SKM-1 (cell line): ENCODE data around the gene SERPINA5.

Experiments used
- DNase-seq: peaks from one replicate; lab custom pipeline; 2025; ENCODE audit not compliant: unreplicated experiment; lab: John Stamatoyannopoulos, UW

Gene SERPINA5

GRCh38 chr14:94581127-94581999 is at the start of gene SERPINA5:
Gene SERPINA5, plus strand, starts transcription at chr14:94581426. Its CDS starts 5,937 bp downstream, at chr14:94587363.
- no peak for DNase-seq

GRCh38 chr14:94532447-94532846 is 48.8 kb upstream of the SERPINA5 start:
- no peak for DNase-seq

DNA sequence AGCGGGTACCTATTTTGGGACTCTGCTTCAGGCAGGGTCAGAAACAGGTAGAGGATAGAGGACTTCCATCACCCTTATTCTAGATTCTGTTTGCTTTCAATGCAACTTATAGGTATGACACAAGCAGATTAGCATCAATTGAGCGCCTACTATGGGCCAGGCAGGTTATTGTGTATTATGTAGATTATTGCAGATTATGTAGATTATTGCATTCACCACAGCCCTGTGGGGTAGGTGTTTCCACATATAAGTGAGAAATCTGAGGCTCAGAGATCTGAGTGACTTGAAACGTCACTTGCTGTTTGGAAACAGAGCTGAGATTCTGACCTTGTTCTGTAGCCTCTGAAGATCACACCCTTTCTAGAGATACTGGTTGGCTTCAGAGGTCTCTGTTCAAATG is 45.7 kb upstream of the SERPINA5 start:
- DNase-seq = no peak

DNA sequence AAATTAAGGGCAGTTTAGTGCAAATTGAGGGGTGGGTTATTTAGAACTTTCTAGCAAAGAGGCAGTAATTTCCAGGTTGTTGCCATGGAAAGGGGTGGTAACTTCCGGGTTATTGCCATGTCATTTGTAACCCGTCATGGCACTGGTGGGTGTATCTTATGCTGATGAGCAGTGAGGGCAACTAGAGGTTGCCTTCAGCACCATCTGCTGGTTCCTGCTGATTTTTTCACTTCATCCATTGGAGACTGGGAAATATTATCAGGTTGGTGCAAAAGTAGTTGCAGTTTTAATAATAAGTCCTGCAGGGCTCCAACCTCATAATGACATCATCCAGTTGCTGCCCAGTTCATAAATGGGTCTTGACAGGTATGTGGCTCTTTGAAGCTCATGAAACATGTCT is 44.4 kb upstream of the SERPINA5 start:
- DNase-seq = no peak

- DNase-seq = no peak
Measured at GRCh38 chr14:94538070-94538740, 43.0 kb upstream of the SERPINA5 start.

DNA sequence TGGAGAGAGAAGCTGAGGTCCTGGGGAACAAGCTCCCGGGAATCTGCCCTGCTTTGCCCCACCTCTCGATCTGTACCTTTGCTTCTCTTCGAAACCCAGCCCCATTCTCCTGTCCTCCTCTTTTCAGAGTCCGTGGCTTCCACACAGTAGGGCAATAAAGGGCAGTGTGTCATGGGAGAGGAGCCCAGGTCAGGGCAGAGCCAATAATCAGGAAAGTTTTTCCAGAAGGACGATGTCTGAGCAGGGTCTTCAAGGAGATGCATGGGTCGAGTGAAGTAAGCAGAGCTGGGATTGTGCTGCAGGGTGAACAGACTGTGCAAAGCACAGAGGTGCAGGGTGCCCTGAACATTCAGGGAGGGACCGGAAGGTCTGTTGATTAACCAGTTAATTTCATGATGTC is 42.0 kb upstream of the SERPINA5 start:
- no peak for DNase-seq

- no peak for DNase-seq
Measured at GRCh38 chr14:94540031-94540794, 41.0 kb upstream of the SERPINA5 start.

DNA sequence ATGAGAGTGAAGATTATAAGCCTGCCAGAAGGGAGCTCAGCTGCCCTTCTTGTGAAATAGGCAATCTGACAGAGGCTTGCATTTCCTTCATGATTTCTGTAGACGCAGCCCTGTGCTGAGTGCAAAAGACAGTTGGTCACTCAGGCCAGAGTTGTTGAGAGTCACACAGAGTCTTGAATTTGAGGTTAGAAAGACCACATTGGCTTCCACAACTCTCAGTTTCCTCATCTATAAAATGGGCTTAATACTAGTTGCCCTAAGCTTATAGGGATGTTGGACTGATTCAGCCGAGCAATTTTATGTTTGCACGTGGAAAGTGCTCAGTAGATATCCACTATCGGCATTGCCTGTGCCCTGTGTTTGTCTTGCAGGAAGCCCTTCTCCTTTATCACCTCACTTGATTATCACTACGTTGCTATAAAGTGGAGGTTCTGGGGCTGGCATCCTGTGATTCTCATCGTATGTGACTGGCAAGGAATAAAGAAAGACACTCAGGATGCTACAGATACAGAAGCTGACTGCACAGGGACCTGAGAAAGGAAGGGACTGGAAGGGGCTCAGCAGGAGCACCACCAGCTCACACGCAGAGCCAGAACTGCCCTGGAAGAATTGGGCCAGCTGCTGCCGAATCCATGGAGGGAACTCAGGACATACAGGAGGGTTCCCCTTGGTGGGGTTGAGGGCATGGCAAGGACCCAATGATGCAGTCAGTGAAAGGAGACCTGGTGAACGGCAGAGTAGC is 39.8 kb upstream of the SERPINA5 start:
- no peak for DNase-seq

DNA sequence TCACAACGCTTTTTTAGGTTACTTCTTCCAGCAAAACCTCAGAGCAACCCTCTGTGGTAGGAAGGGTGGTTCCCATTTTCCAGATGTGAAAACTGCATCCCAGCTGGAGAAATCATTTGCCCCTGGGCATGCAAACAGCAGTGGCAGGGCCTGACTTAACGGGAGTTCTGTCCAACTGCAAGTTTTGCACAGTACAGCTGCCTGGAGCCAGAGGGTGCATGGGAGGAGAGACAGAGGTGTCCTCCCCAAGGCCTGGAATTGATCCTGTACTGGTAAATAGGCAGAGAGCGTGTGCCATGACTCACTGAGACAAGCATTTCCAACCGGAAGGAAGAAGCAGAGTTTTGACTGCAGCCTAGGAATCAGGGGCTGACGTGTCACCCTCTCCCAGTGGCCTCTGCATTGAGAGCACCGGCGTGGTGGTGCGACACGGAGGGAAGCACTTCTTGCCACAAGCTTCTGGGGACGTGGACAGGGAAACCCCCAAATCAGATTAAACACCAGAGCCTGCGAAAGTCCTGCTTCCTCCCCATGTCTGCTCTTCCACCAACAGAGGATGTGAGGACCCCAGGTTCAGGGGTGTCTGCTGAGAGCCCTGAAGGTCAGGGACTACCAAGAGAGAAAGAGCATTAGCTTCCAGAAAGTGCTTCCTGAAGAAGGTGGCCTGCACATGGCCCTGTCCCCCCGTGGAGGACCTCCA is 39.0 kb upstream of the SERPINA5 start:
- DNase-seq = no peak

GRCh38 chr14:94542811-94543440 is 38.3 kb upstream of the SERPINA5 start:
- no peak for DNase-seq

GRCh38 chr14:94543449-94544124 is 37.6 kb upstream of the SERPINA5 start:
- DNase-seq = no peak

DNA sequence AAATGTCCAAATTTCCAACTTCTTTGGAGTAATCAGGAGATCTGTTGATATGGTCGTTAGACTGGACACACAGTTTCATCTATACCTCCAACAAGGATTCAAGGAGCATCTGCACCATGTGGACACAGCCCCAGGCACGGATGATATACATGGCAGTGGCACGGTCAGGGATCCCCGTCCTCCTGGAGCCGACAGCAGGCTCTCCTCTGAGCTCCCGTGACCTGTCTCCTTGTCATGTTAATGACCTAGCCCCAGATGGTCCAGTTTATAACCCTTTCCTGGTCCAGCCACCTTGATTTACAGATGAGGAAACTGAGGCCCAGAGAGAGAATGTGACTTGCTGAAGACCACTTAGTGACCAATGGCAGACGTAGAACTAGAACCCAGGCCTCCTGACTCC is 36.5 kb upstream of the SERPINA5 start:
- no peak for DNase-seq

DNA sequence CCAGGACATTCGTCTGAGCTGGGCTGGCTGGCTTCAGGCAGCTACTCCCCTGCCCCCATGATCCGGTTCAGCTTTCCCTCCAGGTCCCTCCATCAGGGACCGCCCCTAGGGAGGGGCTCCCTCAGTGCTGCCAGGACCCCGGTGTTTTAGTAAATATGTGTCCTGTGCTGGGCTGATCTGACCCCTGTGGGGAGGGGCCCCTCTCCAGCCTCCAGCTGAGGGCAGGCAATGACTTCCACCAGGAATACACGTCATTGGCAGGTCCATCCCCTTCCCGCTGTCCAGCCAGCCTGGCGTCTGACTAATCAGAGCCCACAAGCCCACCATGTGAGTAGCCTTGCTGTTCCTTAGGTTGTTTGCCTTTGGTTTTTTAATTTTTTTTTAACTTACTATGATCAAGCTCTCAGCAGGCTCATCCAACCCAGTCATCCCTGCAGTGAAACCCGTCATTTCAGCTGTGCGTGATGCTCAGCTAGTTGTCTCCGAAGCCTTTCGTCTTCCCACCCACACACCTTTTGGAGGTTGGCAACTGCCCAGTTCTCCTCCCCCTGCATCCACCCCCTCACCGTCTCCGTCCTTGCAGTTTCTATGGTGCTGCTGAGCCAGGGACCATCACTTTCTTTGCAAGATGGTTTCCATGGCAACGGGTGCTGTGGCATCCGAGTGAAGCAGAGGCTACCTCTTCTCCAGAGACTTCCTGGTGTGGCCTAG is 35.9 kb upstream of the SERPINA5 start:
- DNase-seq = no peak

DNA sequence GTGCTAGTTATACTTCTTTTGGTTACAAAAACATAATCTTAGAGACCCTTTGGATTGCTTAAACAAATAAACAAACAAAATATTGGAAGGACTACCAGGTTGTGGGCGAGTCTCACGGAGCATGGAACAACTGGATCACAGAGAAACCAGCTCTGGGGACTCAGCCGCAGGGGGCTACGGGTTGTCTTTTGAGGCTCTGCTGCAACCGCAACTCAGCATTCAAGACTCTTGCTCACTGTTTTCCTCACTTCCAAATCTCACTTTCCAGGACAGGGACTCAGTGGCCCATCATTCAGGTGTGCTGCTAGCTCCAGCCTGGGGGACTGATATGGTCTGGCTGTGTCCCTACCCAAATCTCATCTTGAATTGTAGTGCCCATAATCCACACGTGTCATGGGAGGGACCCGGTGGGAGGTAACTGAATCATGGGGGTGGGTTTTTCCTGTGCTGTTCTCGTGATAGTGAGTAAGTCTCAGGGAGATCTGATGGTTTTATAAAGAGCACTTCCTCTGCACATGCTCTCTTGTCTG is 34.0 kb upstream of the SERPINA5 start:
- no peak for DNase-seq

DNA sequence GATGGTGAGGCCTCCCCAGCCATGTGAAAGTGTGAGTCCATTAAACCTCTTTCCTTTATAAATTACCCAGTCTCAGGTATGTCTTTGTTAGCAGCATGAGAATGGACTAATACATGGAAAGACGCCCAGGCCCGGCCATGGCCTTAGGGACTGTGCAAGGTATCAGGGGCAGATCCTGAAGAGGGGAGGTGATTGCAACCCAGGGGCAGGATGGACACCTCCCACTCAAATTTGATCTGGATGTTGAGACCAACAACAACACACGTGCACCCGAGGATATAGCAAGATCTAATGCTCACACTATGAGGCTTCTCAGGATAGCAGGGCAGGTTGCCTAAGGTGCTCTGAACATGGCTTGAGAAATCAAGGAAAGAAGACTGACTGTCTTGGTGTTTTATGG is 33.5 kb upstream of the SERPINA5 start:
- no peak for DNase-seq

GRCh38 chr14:94548131-94548998 is 32.9 kb upstream of the SERPINA5 start:
- no peak for DNase-seq
